Prostate gland (tissue), 2 donors: ENCODE results near the gene IDH2. TPM values are rescaled to one million over a fixed set of nuclear protein-coding genes. Genes with fewer than 3 reads are reported as not detected.

Experiments
- DNase-seq: peaks from one replicate; pipeline ENCODE4 v3.0.0-alpha.2; 2019; ENCODE audit warnings: low spot score
- H3K27ac ChIP-seq, 2 donors: fragments of 200-600 bp; sonication (generic); 2 replicates each; pipeline ENCODE4 v1.5.1; 2017 to 2019
- H3K27me3 ChIP-seq: fragments of 200-600 bp; sonication (generic); replicated peaks from 2 replicates; pipeline ENCODE4 v1.5.1; 2019; ENCODE audit not compliant: insufficient read depth
- H3K36me3 ChIP-seq, 2 donors: fragments of 200-600 bp; sonication (generic); 1 replicate in 1 of 2; 2 replicates in 1 of 2; pipeline versions ENCODE4 v1.5.1 to v1.8.1; 2017 to 2019
- H3K4me1 ChIP-seq: fragments of 200-600 bp; sonication (generic); replicated peaks from 2 replicates; pipeline ENCODE4 v1.5.1; 2019
- H3K4me3 ChIP-seq, 2 donors: fragments of 200-600 bp; sonication (generic); 2 replicates each; pipeline ENCODE4 v1.5.1; 2017 to 2019
- H3K9me3 ChIP-seq: fragments of 200-600 bp; sonication (generic); 2 replicates; pipeline ENCODE4 v1.5.1; 2017
- CTCF ChIP-seq, 4 experiments: fragments of 200-600 bp in 2 of 4; fragments of 450-650 bp in 2 of 4; sonication (generic) in 2 of 4; IDR thresholded peaks; 1 replicate in 3 of 4; 2 replicates in 1 of 4; pipeline ENCODE4 v1.5.1; 2016 to 2019; ENCODE audit warnings: antibody characterized with exemption in 4 of 4, mild to moderate bottlenecking in 2 of 4, moderate library complexity in 2 of 4
- POLR2A ChIP-seq: fragments of 450-650 bp; IDR thresholded peaks from one replicate; pipeline ENCODE4 v1.6.1; 2016; ENCODE audit warnings: antibody characterized with exemption, mild to moderate bottlenecking
- POLR2AphosphoS5 ChIP-seq: sonication (generic); formaldehyde crosslinking; IDR thresholded peaks from one replicate; pipeline ENCODE4 v1.6.1; 2017; ENCODE audit warnings: antibody characterized with exemption
- WGBS: methylation state at CpG from one replicate; pipeline ENCODE4 v1.1.5; 2018; 5-methylcytosine and 5-hydroxymethylcytosine counted together
- intact Hi-C: fragments of 100-400 bp; cut with DNase I; formaldehyde crosslinking; loops from one replicate; pipeline ENCODE4 v1.14.2; 2022
- total RNA-seq, 2 donors: library from RNA; depleted of rRNA; stranded (reverse); fragments of >200 nt; gene quantifications; one replicate each; pipeline ENCODE4 v1.1.0, GENCODE V29; 2016

Gene IDH2
- total RNA-seq, 2 donors from 2014 or later, result 98.1 to 190 TPM

GRCh38 chr15:90055182-90055581, 47.1 kb downstream of the IDH2 start:
- intact Hi-C loops, result no loop called here
- WGBS, result 63% methylated on average over 7 of the region's 7 CpGs
- no peak overlapping the region for H3K27ac ChIP-seq

GRCh38 chr15:90054618-90055097, 47.6 kb downstream of the IDH2 start:
- H3K27me3 ChIP-seq, result no peaks in the 10 kb centered on the region
- H3K4me1 ChIP-seq, result no peaks in the 10 kb centered on the region
- no peaks in the 10 kb centered on the region for H3K9me3 ChIP-seq
- TF ChIP-seq POLR2A (no peak), CTCF (IDR thresholded peaks at IDR 0.05) (no peak), POLR2AphosphoS5 (no peak)
- no peak overlapping the region for H3K4me3 ChIP-seq
- WGBS, result 35% methylated on average over 7 of the region's 7 CpGs
- no peak overlapping the region for H3K27ac ChIP-seq
- H3K36me3 ChIP-seq, result no peaks in the 10 kb centered on the region
- DNase-seq, result no peak
- intact Hi-C loops, result no loop called here

More at GRCh38 chr15:90055182-90055581, 47.1 kb downstream of the IDH2 start:
- DNase-seq, result no peak
- Histone ChIP-seq H3K27me3 (no peaks in the 10 kb centered on the region), H3K9me3 (no peaks in the 10 kb centered on the region), H3K4me3 (no peak overlapping the region), H3K4me1 (no peaks in the 10 kb centered on the region), H3K36me3 (no peaks in the 10 kb centered on the region)
- TF ChIP-seq POLR2AphosphoS5 (no peak), CTCF (IDR thresholded peaks at IDR 0.05) (no peak), POLR2A (no peak)

- DNase-seq, result no peak
- Histone ChIP-seq H3K27ac (no peak overlapping the region), H3K27me3 (no peaks in the 10 kb centered on the region), H3K4me1 (no peaks in the 10 kb centered on the region), H3K36me3 (no peaks in the 10 kb centered on the region), H3K4me3 (no peak overlapping the region), H3K9me3 (no peaks in the 10 kb centered on the region)
- intact Hi-C loops, result no loop called here
- TF ChIP-seq POLR2A, result no peak
- TF ChIP-seq CTCF (IDR thresholded peaks at IDR 0.05), result no peak
- no peak for TF ChIP-seq POLR2AphosphoS5
- WGBS, result 80% methylated on average over 14 of the region's 14 CpGs
Measured at GRCh38 chr15:90053685-90054466, 48.4 kb downstream of the IDH2 start.

GRCh38 chr15:90051874-90052273, 50.4 kb downstream of the IDH2 start:
- intact Hi-C loops, result no loop called here
- H3K4me1 ChIP-seq, result peaks cover 9% of the 10 kb centered on the region
- WGBS, result 81% methylated on average over 5 of the region's 5 CpGs

More at GRCh38 chr15:90051874-90052273, 50.4 kb downstream of the IDH2 start:
- no peak for DNase-seq
- TF ChIP-seq POLR2AphosphoS5 (no peak), CTCF (IDR thresholded peaks at IDR 0.05) (no peak), POLR2A (no peak)
- Histone ChIP-seq H3K4me3 (no peak overlapping the region), H3K36me3 (no peaks in the 10 kb centered on the region), H3K27me3 (no peaks in the 10 kb centered on the region), H3K27ac (no peak overlapping the region), H3K9me3 (no peaks in the 10 kb centered on the region)
